Cardiac septum (tissue), 1 donor: ENCODE data around the gene BACE2. TPM values are rescaled to one million over a fixed set of nuclear protein-coding genes. Genes with fewer than 3 reads are reported as not detected.

Source experiments
- DNase-seq: peaks from one replicate; pipeline ENCODE4 v3.0.0-alpha.2; 2020; ENCODE audit warnings: low spot score
- intact Hi-C: fragments of 100-400 bp; cut with DNase I; formaldehyde crosslinking; loops from one replicate; pipeline ENCODE4 v1.14.0; 2022
- total RNA-seq: library from RNA; stranded (reverse); fragmentation: NEBNext Ultra II Directional; extraction: Animal tissue kit (Norgen Biotek cat#: 25700); gene quantifications from one replicate; pipeline ENCODE4 v1.2.1, GENCODE V29; 2021
- donor health status: DM: no; HTN: no; CAD: no.

Gene BACE2
- total RNA-seq, 1 donor from 2014 or later, result 20.0 TPM

GRCh38 chr21:41147096-41147978 lies 20.6 kb upstream of the BACE2 start:
- intact Hi-C loops, result no loop called here
- DNase-seq, result no peak

GRCh38 chr21:41147979-41148355 lies 20.0 kb upstream of the BACE2 start:
- intact Hi-C loops, result no loop called here
- DNase-seq, result no peak

- intact Hi-C loops, result no loop called here
- no peak for DNase-seq
Measured at GRCh38 chr21:41148798-41149197, 19.2 kb upstream of the BACE2 start.

- no peak for DNase-seq
- intact Hi-C loops, result no loop called here
Measured at GRCh38 chr21:41149199-41149598, 18.8 kb upstream of the BACE2 start.

- intact Hi-C loops, result no loop called here
- no peak for DNase-seq
Measured at GRCh38 chr21:41152147-41152546, 15.8 kb upstream of the BACE2 start.

- intact Hi-C loops, result no loop called here
- no peak for DNase-seq
Measured at GRCh38 chr21:41153443-41153842, 14.5 kb upstream of the BACE2 start.

- intact Hi-C loops, result no loop called here
- DNase-seq, result no peak
Measured at GRCh38 chr21:41156142-41156541, 11.8 kb upstream of the BACE2 start.

- DNase-seq, result no peak
- intact Hi-C loops, result no loop called here
Measured at GRCh38 chr21:41158026-41158425, 9.9 kb upstream of the BACE2 start.

GRCh38 chr21:41160036-41160435 lies 7.9 kb upstream of the BACE2 start:
- intact Hi-C loops, result no loop called here
- no peak for DNase-seq

- no peak for DNase-seq
- intact Hi-C loops, result no loop called here
Measured at GRCh38 chr21:41161428-41161827, 6.5 kb upstream of the BACE2 start.

GRCh38 chr21:41162096-41162495 lies 5.9 kb upstream of the BACE2 start:
- DNase-seq, result no peak
- intact Hi-C loops, result no loop called here

GRCh38 chr21:41163091-41163490 lies 4.9 kb upstream of the BACE2 start:
- DNase-seq, result no peak
- intact Hi-C loops, result no loop called here

- intact Hi-C loops, result no loop called here
- no peak for DNase-seq
Measured at GRCh38 chr21:41164052-41164451, 3.9 kb upstream of the BACE2 start.

GRCh38 chr21:41164981-41165655 lies 2.8 kb upstream of the BACE2 start:
- intact Hi-C loops, result loop anchor here (5.0 kb wide), 1 partner anchor 42 kb away; no protein-coding TSS in a partner anchor
- DNase-seq, result no peak

- no peak for DNase-seq
- intact Hi-C loops, result loop anchor here (5.0 kb wide), 1 partner anchor 40 kb away; no protein-coding TSS in a partner anchor
Measured at GRCh38 chr21:41166884-41167283, 1.1 kb upstream of the BACE2 start.

GRCh38 chr21:41168391-41169257 lies 664 bp downstream of the BACE2 start:
- DNase-seq, result no peak
- intact Hi-C loops, result loop anchor here (5.0 kb wide), 1 partner anchor 39 kb away; no protein-coding TSS in a partner anchor

- no peak for DNase-seq
- intact Hi-C loops, result loop anchor here (5.0 kb wide), 1 partner anchor 38 kb away; no protein-coding TSS in a partner anchor
Measured at GRCh38 chr21:41169258-41169576, 1.3 kb downstream of the BACE2 start.

GRCh38 chr21:41169701-41170100 lies 1.7 kb downstream of the BACE2 start:
- intact Hi-C loops, result loop anchor here (5.0 kb wide), 1 partner anchor 38 kb away; no protein-coding TSS in a partner anchor
- no peak for DNase-seq

- DNase-seq, result no peak
- intact Hi-C loops, result no loop called here
Measured at GRCh38 chr21:41170442-41170841, 2.5 kb downstream of the BACE2 start.
